Neural progenitor cell (in vitro differentiated cells): Measurements from ENCODE around the gene CLIC4.

ENCODE experiments used
- CTCF ChIP-seq: fragments of 200-600 bp; sonication (generic); IDR thresholded peaks from 2 replicates; pipeline ENCODE4 v1.5.1; 2017; ENCODE audit warnings: antibody characterized with exemption, mild to moderate bottlenecking
- EZH2 ChIP-seq: fragments of 200-600 bp; sonication (generic); IDR thresholded peaks from 2 replicates; pipeline ENCODE4 v1.6.1; 2017; ENCODE audit warnings: antibody characterized with exemption, mild to moderate bottlenecking, moderate library complexity
- EZH2phosphoT487 ChIP-seq: fragments of 200-600 bp; sonication (generic); IDR thresholded peaks from 2 replicates; pipeline ENCODE4 v1.6.1; 2017; ENCODE audit warnings: antibody characterized with exemption

- TF ChIP-seq CTCF: no peak
- TF ChIP-seq EZH2phosphoT487: no peak
- no peak for TF ChIP-seq EZH2
These were observed 145.6 kb downstream of the CLIC4 start for GRCh38 chr1:24890887-24891286.
